ENCODE measurements around the gene SPRR5. TPM values are rescaled to one million over a fixed set of nuclear protein-coding genes. Genes with fewer than 3 reads are reported as not detected.

Gene SPRR5
- total and polyA plus RNA-seq, 2 of the 4 experiments (the other 2 are of a cell fraction) = not detected

GRCh38 chr1:152962876-152963415, 15.9 kb downstream of the SPRR5 start:
- H3K4ac ChIP-seq (ENCODE audit: low read depth, low read length) = no peak overlapping the region
- no peaks in the 10 kb centered on the region for H3K9me1 ChIP-seq (ENCODE audit: insufficient read depth, low read length)
- no peak overlapping the region for H2BK120ac ChIP-seq (ENCODE audit: low read depth, low read length)
- TF ChIP-seq MXI1 (IDR thresholded peaks at IDR 0.05; ENCODE audit: borderline replicate concordance, low read depth, low read length) = no peak
- TF ChIP-seq RFX5 (IDR thresholded peaks at IDR 0.05; ENCODE audit: low read depth, low read length) = no peak
- no peak for TF ChIP-seq RCOR1 (IDR thresholded peaks at IDR 0.05; ENCODE audit: insufficient replicate concordance, low read length)
- TF ChIP-seq POLR2A (IDR thresholded peaks at IDR 0.05; ENCODE audit: low read depth, low read length) = no peak
- no peak for TF ChIP-seq CEBPB (IDR thresholded peaks at IDR 0.05; ENCODE audit: low read depth, low read length)
- TF ChIP-seq CHD1 (IDR thresholded peaks at IDR 0.05; ENCODE audit: low read depth, low read length) = no peak
- TF ChIP-seq BHLHE40 (IDR thresholded peaks at IDR 0.05; ENCODE audit: low read depth, low read length) = no peak
- TF ChIP-seq FOS (IDR thresholded peaks at IDR 0.05; ENCODE audit: low read depth, low read length) = no peak
- TF ChIP-seq CTCF (conservative IDR thresholded peaks at IDR 0.05; ENCODE audit: low read depth, low read length) = no peak
- no peak for TF ChIP-seq ELK1 (IDR thresholded peaks at IDR 0.05; ENCODE audit: borderline replicate concordance, low read depth, low read length)
- TF ChIP-seq SMC3 (IDR thresholded peaks at IDR 0.05; ENCODE audit: low read depth, low read length) = no peak
- TF ChIP-seq MAZ (IDR thresholded peaks at IDR 0.05; ENCODE audit: borderline replicate concordance, low read depth, low read length) = no peak
- TF ChIP-seq MAFK (IDR thresholded peaks at IDR 0.05; ENCODE audit: low read depth, low read length) = no peak
- no peak for TF ChIP-seq RAD21 (IDR thresholded peaks at IDR 0.05; ENCODE audit: low read length)
- TF ChIP-seq USF2 (IDR thresholded peaks at IDR 0.05; ENCODE audit: low read depth, low read length) = no peak
- no peak for TF ChIP-seq NFE2L2 (IDR thresholded peaks at IDR 0.05; ENCODE audit: low read depth, low read length)
- no peak overlapping the region for H3K4me2 ChIP-seq (ENCODE audit: low read depth, low read length)
- no peak overlapping the region for H2AK9ac ChIP-seq (replicated peaks; ENCODE audit: low read depth, low read length, poor library complexity)
- no peak overlapping the region for H4K8ac ChIP-seq (ENCODE audit: low read depth in 2 of 2, low read length in 2 of 2)
- in situ Hi-C loops (cut with MboI; ENCODE audit: low sequenced_read_pairs) = no loop called here
- H2AK5ac ChIP-seq (ENCODE audit: low read depth, low read length) = no peak overlapping the region
- ChIA-PET POLR2A (ENCODE audit: unreplicated experiment) (no interaction called here), CTCF (no interaction called here)
- no peaks in the 10 kb centered on the region; the same call in 1 of the 2 replicates for H3K9me3 ChIP-seq (ENCODE audit: control insufficient read depth, insufficient read depth, low read length)
- WGBS, 2 experiments (ENCODE audit: extremely low coverage in 2 of 2, insufficient read length in 1 of 2) = 30% methylated on average over 2 of the region's 2 CpGs; no CpG with 5 or more reads in 1 of the 2 experiments
- no peak overlapping the region for H2BK20ac ChIP-seq (ENCODE audit: low read depth, low read length)
- DNase-seq = no peak
- H4K5ac ChIP-seq (ENCODE audit: low read depth, low read length) = no peak overlapping the region
- H3K4me1 ChIP-seq (ENCODE audit: control insufficient read depth, insufficient read depth, low read length) = no peaks in the 10 kb centered on the region
- intact Hi-C loops (cut with micrococcal nuclease) = no loop called here
- no TSS peak for BruUV-seq (replicated peaks)
- H3K23ac ChIP-seq (ENCODE audit: low read depth, low read length) = no peak overlapping the region
- H2BK5ac ChIP-seq (ENCODE audit: low read depth, low read length, poor library complexity, severe bottlenecking) = no peak overlapping the region
- H2AFZ ChIP-seq (replicated peaks; ENCODE audit: low read length, poor library complexity) = no peak overlapping the region
- no peak overlapping the region for H2BK15ac ChIP-seq (ENCODE audit: low read depth, low read length)
- no peak overlapping the region for H3K56ac ChIP-seq (ENCODE audit: extremely low read depth, insufficient read depth, low read length)
- H3K9ac ChIP-seq (ENCODE audit: low read depth, low read length) = no peak overlapping the region
- no peak overlapping the region for H3K14ac ChIP-seq (replicated peaks; ENCODE audit: low read depth, low read length)
- H3K27ac ChIP-seq (ENCODE audit: insufficient read depth, low read length) = no peak overlapping the region
- no peak overlapping the region for H4K91ac ChIP-seq (ENCODE audit: insufficient read depth, low read depth, low read length)
- no peaks in the 10 kb centered on the region for H4K20me1 ChIP-seq (ENCODE audit: insufficient read depth, low read length)
- H3K79me1 ChIP-seq (ENCODE audit: low read depth in 1 of 2, low read length in 2 of 2) = no peaks in the 10 kb centered on the region
- H3K4me3 ChIP-seq (ENCODE audit: insufficient read depth, low read depth, low read length) = no peak overlapping the region
- no peaks in the 10 kb centered on the region for H3K36me3 ChIP-seq (ENCODE audit: control insufficient read depth, insufficient read depth, low read length)
- H3K27me3 ChIP-seq (ENCODE audit: control insufficient read depth, insufficient read depth, low read length) = no peaks in the 10 kb centered on the region
- dilution Hi-C loops (cut with HindIII; ENCODE audit: low sequenced_read_pairs, unreplicated experiment) = no loop called here
- no peak for ATAC-seq (ENCODE audit: low read depth)
- no peak overlapping the region for H3K18ac ChIP-seq (ENCODE audit: low read depth, low read length)

Measured in IMR-90 (cell line).